Activated CD4-positive, alpha-beta T cell treated with anti-CD3 and anti-CD28 coated beads, Interleukin-2, Interleukin-6, amounts not matched to agents 100 ng/mL and 50 ng/mL, durations not matched to agents 16 hours and 8 hours (primary cell): Measurements from ENCODE around the gene XNDC1N.
"Not testable (repeated sequence)": the region's sequence is repeated elsewhere in the genome, so short reads cannot be mapped to it uniquely, and the experiment has no call there.

Experiments
- DNase-seq: peaks from one replicate; pipeline ENCODE4 v3.0.0-alpha.2; 2020

The XNDC1N gene

GRCh38 chr11:71930556-71931244 lies 2.3 kb upstream of the XNDC1N start:
- no peak for DNase-seq

- no peak for DNase-seq
Observed at GRCh38 chr11:71929491-71929890, 1.1 kb upstream of the XNDC1N start.

- peak; percentile 99 for DNase-seq
Observed at GRCh38 chr11:71928737-71929443, 496 bp upstream of the XNDC1N start, which contains the start of gene RNF121. TSS of gene RNF121 (plus strand) at chr11:71929046. CDS start at chr11:71929062, 16 bp downstream.

- no peak for DNase-seq
Observed at GRCh38 chr11:71917646-71918140, 10.7 kb downstream of the XNDC1N start.

GRCh38 chr11:71914617-71915189 lies 13.7 kb downstream of the XNDC1N start:
- DNase-seq: peak; percentile 70

- DNase-seq: no peak
Observed at GRCh38 chr11:71913756-71914526, 14.5 kb downstream of the XNDC1N start.

GRCh38 chr11:71911986-71912340 lies 16.4 kb downstream of the XNDC1N start:
- not testable (repeated sequence) for DNase-seq

- peak; percentile 85 for DNase-seq
Observed at GRCh38 chr11:71911321-71911985, 16.9 kb downstream of the XNDC1N start.

- not testable (repeated sequence) for DNase-seq
Observed at GRCh38 chr11:71910775-71911174, 17.6 kb downstream of the XNDC1N start.

GRCh38 chr11:71908218-71908617 lies 20.2 kb downstream of the XNDC1N start:
- DNase-seq: no peak

GRCh38 chr11:71901137-71901536 lies 27.3 kb downstream of the XNDC1N start:
- not testable (repeated sequence) for DNase-seq

- no peak for DNase-seq
Observed at GRCh38 chr11:71895961-71896360, 32.4 kb downstream of the XNDC1N start.

GRCh38 chr11:71889181-71889872 lies 39.1 kb downstream of the XNDC1N start:
- not testable (repeated sequence) for DNase-seq

- not testable (repeated sequence) for DNase-seq
Observed at GRCh38 chr11:71888335-71889010, 39.9 kb downstream of the XNDC1N start.

GRCh38 chr11:71885806-71886205 lies 42.6 kb downstream of the XNDC1N start:
- DNase-seq: not testable (repeated sequence)
